Activated effector memory CD4-positive, alpha-beta T cell treated with anti-CD3 and anti-CD28 coated beads, Interleukin-2, amount 50 U/mL, for 16 hours (primary cell): ENCODE data around the gene CEND1.

Experiments used
- DNase-seq: peaks from one replicate; pipeline ENCODE4 v3.0.0-alpha.2; 2020

Gene CEND1

DNA sequence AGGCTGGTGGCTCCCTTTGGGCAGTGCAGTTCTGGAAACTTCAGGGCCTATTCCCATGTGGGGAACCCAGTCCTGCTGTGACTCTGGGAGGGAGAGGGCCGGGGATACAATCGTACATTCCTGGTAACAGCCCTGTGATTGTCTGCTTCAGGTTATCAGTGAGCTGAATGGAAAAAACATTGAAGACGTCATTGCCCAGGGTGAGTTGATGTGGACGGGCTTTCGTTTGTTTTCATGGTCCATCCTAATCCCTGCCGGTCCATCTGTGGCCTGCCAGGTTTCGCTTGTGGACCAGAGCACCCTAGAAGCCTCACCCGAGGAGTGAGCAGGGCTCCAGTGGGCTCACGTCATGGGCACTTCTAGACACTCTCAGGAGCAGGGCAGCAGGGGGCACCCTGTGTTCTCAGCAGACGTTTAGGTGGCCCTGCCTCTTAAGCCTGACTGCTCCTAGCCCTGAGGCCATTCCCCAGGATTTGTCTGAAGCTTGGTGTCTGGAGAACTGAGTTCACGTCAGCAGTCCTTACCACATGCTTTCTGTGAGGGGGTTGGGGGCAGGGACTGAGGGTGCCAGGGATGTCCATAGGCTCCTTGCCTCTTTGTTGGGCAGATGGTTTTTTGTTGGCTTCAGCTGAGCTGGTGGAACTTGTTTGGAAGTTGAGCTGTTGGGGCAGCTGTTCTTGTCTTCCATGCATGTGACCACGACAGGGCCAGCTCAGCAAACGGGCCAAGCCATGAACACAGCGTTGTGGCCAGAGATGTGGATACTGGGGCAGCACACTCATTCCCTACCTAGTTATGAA is 21.8 kb upstream of the CEND1 start:
- DNase-seq, result no peak

GRCh38 chr11:810040-810567 is 20.2 kb upstream of the CEND1 start:
- no peak for DNase-seq

- peak; percentile 99 for DNase-seq
These were observed 19.6 kb upstream of the CEND1 start, which contains the start of gene RPLP2 for GRCh38 chr11:809287-810039. Gene RPLP2, plus strand, starts transcription at chr11:809967. Its CDS starts 268 bp downstream, at chr11:810235.

DNA sequence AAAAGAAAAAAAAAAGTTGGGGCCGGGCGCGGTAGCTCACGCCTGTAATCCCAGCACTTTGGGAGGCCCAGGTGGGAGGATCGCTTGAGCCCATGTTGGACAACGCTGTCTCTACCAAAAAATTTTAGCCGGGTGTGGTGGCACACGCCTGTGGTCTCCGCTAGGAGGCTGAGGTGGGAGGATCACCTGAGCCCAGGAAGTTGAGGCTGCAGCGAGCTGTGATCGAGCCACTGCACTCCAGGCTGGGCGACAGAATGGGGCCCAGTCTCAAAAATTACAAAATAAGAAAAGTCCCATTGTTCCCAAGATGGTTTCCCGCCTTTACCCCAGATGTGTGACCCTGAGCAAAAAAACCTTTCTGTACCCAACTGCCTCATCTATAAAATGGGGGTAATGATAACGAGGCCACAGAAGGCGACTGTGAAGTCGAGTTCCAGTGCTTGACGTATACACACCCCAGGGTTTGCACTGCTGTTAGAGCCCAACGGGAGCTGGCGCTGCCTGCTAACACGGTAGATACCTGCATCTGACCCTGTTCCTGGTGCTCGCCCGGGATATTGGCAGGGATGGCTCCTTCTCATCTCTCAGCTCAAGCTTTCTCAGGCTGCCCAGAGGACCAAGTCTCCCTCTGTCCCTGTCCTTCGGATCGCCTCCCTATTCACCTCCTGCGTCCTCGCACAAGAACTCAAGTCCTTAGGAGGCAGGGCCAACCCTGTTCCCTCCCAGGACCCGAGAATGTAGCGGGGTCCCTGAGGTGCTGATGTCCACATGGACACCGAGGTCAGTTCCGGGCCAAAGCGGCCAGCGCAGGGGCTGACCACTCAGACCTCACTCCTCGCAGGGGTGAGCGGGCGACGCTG is 18.8 kb upstream of the CEND1 start:
- DNase-seq, result peak; percentile 81

DNA sequence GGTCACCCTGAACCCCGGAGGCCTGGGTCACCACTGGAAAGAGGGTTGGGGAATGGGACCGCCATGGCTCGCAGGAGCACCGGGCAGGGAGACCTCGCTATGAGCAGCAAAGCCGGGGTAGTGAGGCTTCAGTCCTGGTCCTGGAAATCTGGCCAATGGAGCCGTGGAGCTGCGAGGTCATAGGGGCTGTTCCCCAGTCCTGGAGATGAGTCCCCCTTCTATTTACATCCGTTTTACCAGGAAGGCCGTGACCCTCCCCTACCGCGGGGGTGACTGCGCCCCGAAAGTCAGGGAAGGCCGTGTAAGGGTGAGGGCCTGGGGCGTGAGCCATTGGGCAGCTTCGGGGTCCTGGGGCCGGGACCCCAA is 14.7 kb upstream of the CEND1 start:
- DNase-seq, result no peak

- DNase-seq, result no peak
These were observed 14.1 kb upstream of the CEND1 start for GRCh38 chr11:803770-804598.

- DNase-seq, result no peak
These were observed 13.5 kb upstream of the CEND1 start for GRCh38 chr11:803467-803742.

GRCh38 chr11:802693-803466 is 13.0 kb upstream of the CEND1 start:
- no peak for DNase-seq

- no peak for DNase-seq
These were observed 12.2 kb upstream of the CEND1 start for GRCh38 chr11:802018-802617.

DNA sequence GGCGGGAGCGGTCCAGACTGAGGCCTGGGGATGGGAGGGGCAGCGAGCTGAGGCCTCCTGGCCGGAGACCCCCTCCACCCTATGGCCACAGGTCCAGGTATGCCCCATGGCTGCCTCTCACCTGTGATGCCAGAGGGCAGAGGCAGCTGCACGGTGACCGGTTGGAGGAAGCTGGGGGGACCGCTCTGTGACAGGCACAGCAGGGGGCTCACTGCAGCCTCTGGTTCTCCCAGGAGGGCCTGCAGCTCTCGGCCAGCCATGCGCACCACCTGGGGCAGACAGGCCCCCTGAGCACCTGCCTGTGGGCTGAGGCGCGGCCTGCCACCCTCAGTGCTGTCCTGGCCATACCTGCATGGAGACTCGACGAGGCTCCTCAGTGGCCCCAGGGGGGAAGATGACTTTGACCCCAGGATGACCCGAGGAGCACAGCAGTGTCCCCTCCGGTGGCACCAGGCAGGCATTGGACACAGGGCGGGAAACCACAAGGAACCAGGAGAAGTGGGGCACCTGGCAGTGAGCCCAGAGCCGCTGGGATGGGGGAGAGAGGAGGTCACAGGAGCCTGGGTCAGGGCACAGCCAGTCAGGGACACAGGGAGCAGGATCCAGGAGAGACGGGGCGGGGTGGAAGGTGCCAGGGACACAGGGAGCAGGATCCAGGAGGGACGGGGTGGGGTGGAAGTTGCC is 11.3 kb upstream of the CEND1 start:
- DNase-seq, result no peak

DNA sequence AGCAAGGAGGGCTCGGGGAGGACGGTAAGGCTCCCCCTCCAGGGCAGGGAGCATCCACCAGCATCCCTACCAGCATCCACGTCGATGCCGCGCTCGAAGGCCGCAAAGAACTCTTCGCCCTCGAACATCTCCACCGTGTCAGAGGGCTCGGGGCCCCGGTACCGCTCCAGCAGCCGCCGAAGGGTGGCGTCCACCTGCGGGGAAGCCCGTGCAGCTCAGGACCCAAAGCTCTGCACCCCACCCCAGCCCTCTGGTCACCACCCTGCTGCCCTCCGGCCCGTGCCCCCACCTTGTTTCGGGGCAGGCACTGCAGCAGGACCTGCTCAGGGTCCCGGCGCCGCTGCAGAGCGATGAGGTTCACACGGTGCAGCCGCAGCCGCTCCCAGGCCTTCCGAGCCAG is 10.6 kb upstream of the CEND1 start:
- no peak for DNase-seq

DNA sequence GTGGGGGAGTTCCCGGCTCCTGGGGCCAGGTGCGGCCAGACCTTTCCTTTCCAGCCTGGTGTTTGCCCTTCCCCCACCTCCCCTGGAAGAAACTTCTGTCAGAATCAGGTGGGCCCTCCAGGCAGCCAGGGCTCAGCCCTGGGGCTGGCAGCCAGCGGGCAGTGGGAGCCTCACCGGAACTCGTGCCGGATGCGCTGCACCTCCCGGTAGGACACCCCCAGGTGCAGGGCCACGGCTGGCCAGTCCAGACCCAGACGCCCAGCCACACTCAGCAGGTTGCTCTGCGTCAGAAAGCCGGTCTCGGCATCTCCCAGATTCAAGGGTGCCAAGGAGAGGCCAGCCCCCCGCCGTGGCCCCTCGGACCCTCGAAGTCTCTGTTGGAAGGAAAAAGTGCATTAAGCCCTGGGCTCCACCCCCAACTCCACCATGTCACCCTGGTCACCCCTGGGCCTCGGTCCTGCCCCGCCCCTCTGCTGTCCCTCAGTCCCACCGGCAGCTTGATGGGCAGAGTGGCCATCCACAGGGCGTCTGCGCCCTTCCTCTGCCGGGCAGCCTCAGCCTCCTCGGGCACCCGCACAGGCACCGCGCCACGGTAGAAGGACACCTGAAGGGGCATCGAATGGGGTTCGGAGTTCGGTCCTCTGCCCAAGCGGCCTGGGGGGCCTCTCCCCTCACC is 9.9 kb upstream of the CEND1 start:
- no peak for DNase-seq

GRCh38 chr11:798093-798713 is 8.3 kb upstream of the CEND1 start, which contains the start of gene SLC25A22:
Gene SLC25A22, minus strand, starts transcription at chr11:798281. Its CDS starts 3,275 bp downstream, at chr11:795006.
- peak; percentile 95 for DNase-seq

DNA sequence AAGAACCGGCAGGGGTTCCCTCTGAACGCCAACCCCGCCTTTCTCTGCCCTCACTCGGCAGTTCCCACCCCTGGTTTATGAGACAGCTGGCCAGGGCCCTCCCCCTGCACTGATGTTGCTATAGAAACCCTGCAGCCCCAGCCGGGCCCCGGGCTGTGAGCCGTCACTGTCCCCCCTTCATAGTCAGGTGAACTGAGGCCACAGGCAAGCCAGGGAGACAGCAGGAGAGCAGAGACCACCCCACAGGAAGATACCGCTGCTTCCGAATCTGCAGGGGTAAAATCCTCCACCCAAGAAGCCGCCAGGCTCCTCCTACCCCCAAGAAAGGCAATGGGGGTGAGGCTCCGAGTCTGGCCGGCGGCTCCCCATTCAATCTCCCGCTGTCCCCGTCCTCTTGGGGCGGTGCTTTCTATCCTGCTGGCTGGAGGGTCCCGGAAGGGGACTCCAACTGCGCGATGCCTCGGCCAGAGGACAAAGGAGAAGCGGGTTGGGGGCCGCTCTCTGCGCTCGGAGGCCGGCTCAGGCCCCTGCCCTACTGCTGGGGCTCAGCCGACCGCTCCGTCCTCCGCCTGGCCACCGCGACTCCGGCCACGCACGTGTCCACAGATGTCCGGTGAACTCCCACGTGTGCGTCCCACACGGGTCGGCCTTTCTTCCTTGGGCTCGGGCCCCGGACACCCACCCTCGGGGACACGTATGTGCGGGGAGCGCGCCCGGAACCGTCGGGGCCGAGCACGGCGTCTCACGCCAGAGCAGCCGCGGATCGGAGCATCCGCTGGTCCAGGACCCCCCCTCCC is 7.6 kb upstream of the CEND1 start:
- peak; percentile 89 for DNase-seq

- peak; percentile 71 for DNase-seq
These were observed 6.8 kb upstream of the CEND1 start for GRCh38 chr11:796565-797295.

DNA sequence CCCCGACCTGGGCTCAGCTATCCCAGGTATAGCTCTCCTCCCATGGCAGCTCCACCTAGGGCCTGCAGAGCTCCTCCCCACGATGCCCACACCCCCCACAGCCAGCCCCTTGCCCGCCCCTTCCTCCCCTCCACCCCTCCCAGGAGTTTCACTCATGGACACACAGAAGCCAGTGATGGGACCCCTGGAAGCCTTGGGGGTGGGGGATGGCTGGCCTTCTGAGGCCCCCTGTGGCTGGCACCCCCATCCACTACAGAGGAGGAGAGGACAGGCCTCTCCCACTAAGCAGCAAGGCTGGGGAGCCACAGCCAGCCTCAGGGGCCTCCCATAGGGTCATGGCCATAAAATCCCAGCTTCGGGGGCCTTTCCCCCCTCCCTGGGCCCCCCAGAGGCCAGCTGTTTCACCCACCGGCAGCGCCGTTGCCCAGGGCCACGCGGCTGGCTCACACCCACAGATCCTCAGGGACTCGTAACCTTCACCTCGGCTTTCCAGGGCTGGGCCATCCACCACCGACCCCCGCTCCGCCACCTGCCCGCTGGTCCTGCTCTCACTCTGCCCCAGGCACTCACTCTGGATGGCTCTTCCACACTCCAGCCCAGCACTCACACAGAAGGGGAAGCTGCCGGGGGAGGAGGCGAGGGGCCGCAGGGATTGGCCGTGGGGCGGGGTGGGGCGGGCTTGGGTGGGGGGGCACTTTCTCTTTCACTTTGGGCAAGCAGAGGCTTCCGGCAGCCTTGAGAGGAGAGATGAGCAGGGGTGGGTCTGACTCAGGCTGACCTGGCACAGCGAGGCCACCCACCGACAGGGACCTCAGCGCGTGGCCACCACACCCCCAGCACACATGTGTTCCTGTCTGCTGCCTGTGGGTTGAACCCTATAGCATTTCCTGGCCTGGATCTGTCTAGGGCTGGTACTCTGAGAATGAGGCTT is 6.0 kb upstream of the CEND1 start:
- DNase-seq, result peak; percentile 92
